ENCODE measurements around the gene FAM135A. TPM values are rescaled to one million over a fixed set of nuclear protein-coding genes. Genes with fewer than 3 reads are reported as not detected.

The FAM135A gene
- total and polyA plus RNA-seq, 12 donors, result 4.8 to 18.0 (median 12.8) TPM

- DNase-seq (no peak), ATAC-seq (no peak)
- no peak overlapping the region for H3K27ac ChIP-seq
- no peaks in the 10 kb centered on the region for H3K27me3 ChIP-seq
- peaks cover 0 to 22% (median 0%) of the 10 kb centered on the region in 9 donors for H3K36me3 ChIP-seq
- H3K9me3 ChIP-seq, result no peaks in the 10 kb centered on the region
- H3K4me1 ChIP-seq, result no peaks in the 10 kb centered on the region
- no peak overlapping the region for H3K4me3 ChIP-seq
- no peak for TF ChIP-seq CTCF (IDR thresholded peaks at IDR 0.05)
- intact Hi-C loops (cut with DNase I), result no loop called here
Measured at GRCh38 chr6:70510600-70510999, 97.3 kb downstream of the FAM135A start.

GRCh38 chr6:70518723-70519122 lies 105.4 kb downstream of the FAM135A start:
- Histone ChIP-seq H3K27ac (no peak overlapping the region), H3K27me3 (no peaks in the 10 kb centered on the region), H3K4me3 (no peak overlapping the region), H3K4me1 (no peaks in the 10 kb centered on the region), H3K9me3 (no peaks in the 10 kb centered on the region), H3K36me3 (peaks cover 0 to 25% (median 0%) of the 10 kb centered on the region in 9 donors)
- no peak for TF ChIP-seq CTCF (IDR thresholded peaks at IDR 0.05)
- ATAC-seq, result no peak
- WGBS, 2 donors, result 87 to 89% methylated on average over 3 of the region's 3 CpGs
- DNase-seq, result no peak
- intact Hi-C loops (cut with DNase I), result no loop called here

GRCh38 chr6:70520575-70520974 lies 107.3 kb downstream of the FAM135A start:
- no peaks in the 10 kb centered on the region for H3K4me1 ChIP-seq
- no peak overlapping the region for H3K27ac ChIP-seq
- no peak overlapping the region for H3K4me3 ChIP-seq
- H3K9me3 ChIP-seq, result no peaks in the 10 kb centered on the region
- intact Hi-C loops (cut with DNase I), result loop anchor here in 1 of 10 donors (10.0 kb wide), 1 partner anchor 364 kb away; no protein-coding TSS in a partner anchor
- H3K36me3 ChIP-seq, result peaks cover 0 to 33% (median 5%) of the 10 kb centered on the region in 9 donors
- no peak for ATAC-seq
- TF ChIP-seq CTCF (IDR thresholded peaks at IDR 0.05), result peak in 6 of 9 donors; percentile 6 to 37 (median 34)
- H3K27me3 ChIP-seq, result no peaks in the 10 kb centered on the region
- no peak for DNase-seq

GRCh38 chr6:70524721-70525286 lies 111.5 kb downstream of the FAM135A start:
- peaks cover 0 to 63% (median 5%) of the 10 kb centered on the region in 9 donors for H3K36me3 ChIP-seq
- ATAC-seq, result no peak
- 95 to 96% methylated on average over 4 of the region's 4 CpGs for WGBS, 2 donors

More at GRCh38 chr6:70524721-70525286, 111.5 kb downstream of the FAM135A start:
- Histone ChIP-seq H3K27ac (no peak overlapping the region), H3K27me3 (no peaks in the 10 kb centered on the region), H3K9me3 (no peaks in the 10 kb centered on the region), H3K4me1 (no peaks in the 10 kb centered on the region), H3K4me3 (no peak overlapping the region)
- no peak for DNase-seq
- intact Hi-C loops (cut with DNase I), result loop anchor here in 1 of 10 donors (10.0 kb wide), 1 partner anchor 360 kb away; no protein-coding TSS in a partner anchor
- TF ChIP-seq CTCF (IDR thresholded peaks at IDR 0.05), result no peak
